HG02610 (cell line): Measurements from ENCODE around the gene TPR.
A peak's percentile ranks its signal among the peaks of the same experiment; 100 is the strongest.
"Not testable (repeated sequence)": the region's sequence is repeated elsewhere in the genome, so short reads cannot be mapped to it uniquely, and the experiment has no call there.

ENCODE experiments used
- ATAC-seq: cut with Tn5 transposase; IDR thresholded peaks from one replicate; pipeline ENCODE4 v1.9.1; 2021; ENCODE audit warnings: mild to moderate bottlenecking, moderate library complexity; ENCODE audit not compliant: unreplicated experiment

TPR gene

GRCh38 chr1:186375152-186375928, at the start of gene TPR, which contains the start of gene ODR4:
TSS of gene TPR (minus strand) at chr1:186375253. CDS start at chr1:186375028, 225 bp downstream.
TSS of gene ODR4 (plus strand) at chr1:186375838. CDS start at chr1:186379786, 3,948 bp downstream.
- ATAC-seq, result peak; percentile 87

- ATAC-seq, result no peak
Observed at GRCh38 chr1:186424539-186424938, 49.5 kb upstream of the TPR start.

DNA sequence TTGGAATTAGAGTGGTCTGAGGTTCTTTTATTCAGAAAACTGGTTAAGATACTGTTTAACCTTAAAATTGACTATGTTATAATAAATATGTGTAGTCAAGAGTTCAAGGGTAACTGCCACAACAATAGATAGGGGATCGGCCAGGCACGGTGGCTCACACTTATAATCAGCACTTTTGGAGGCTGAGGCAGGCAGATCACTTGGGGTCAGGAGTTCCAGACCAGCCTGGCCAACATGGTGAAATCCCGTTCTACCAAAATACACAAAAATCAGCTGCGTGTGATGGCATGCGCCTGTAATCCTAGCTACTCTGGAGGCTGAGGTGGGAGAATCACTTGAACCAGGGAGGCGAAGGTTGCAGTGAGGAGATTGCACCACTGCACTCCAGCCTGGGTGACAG, 46.4 kb upstream of the TPR start:
- ATAC-seq, result no peak

GRCh38 chr1:186420923-186421322, 45.9 kb upstream of the TPR start:
- ATAC-seq, result peak; percentile 66

- no peak for ATAC-seq
Observed at GRCh38 chr1:186420311-186420710, 45.3 kb upstream of the TPR start.

GRCh38 chr1:186418503-186418902, 43.5 kb upstream of the TPR start:
- no peak for ATAC-seq

DNA sequence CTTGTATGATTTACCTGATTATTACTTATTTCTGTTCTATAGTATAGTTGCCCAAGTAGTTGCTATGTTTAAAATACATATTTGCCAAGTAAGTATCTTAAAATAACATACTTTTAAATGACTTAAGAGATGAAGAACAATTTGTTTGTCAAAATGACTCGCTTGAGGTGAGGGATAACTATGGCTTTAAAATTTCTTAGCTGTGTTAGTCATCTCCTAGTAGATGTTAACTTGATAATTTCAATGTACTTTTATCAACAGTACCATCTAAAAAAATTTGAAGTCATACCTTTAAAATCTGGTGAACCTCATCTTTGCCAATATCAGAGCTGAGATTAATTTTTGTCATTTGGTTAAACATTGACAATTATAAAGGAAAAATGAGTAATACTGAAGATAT, 38.3 kb upstream of the TPR start:
- no peak for ATAC-seq

DNA sequence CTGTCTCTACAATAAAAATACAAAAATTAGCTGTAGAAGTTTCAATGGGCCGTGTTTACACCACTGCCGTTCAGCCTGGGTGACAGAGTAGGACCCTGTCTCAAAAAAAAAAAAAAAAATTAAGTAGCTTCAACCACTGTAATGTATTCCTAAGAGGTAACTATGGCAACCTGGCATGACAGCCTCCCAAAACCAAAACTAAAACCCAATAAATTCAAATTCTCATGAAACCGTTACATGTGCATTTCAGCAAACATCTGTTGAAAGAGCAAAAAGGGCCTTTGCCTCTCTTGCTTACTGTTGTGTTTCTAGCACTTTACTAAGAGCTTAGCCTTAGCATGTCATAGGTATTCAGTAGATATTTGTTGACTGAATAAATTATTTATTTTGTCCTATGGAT, 34.0 kb upstream of the TPR start:
- peak; percentile 61 for ATAC-seq

- ATAC-seq, result peak; percentile 45
Observed at GRCh38 chr1:186404454-186405051, 29.5 kb upstream of the TPR start.

DNA sequence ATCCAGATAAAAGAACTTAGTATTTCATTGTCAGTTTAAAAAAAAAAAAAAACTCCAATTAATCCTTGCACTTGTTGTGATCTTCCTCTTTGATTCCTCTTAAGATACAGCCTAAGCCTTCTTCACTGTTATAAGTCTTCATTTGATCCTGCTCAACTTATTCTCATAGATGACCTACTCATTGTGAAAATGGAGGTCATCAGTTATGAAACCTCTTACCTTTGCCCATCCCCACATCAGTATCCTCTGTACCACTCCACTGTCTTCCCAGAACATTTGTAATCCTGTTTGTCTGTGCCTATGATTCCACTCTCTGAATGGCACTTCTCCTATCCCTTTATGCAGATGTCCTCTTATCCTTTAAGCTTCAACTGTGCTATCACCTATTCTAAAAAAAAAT, 28.6 kb upstream of the TPR start:
- no peak for ATAC-seq

- ATAC-seq, result not testable (repeated sequence)
Observed at GRCh38 chr1:186401446-186401845, 26.4 kb upstream of the TPR start.

DNA sequence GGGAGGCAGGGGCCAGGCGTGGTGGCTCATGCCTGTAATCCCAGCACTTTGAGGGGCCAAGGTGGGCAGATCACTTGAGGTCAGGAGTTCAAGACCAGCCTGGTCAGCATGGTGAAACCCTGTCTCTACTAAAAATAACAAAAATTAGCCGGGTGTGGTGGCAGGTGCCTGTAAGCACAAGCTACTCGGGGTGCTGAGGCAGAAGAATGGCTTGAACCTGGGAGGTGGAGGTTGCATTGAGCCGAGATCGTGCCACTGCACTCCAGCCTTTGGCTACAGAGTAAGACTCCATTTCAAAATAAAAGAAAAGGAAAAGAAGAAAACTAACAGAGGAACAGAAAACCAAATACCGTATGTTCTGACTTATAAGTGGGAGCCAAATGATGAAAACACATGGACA, 17.7 kb upstream of the TPR start:
- ATAC-seq, result not testable (repeated sequence)

DNA sequence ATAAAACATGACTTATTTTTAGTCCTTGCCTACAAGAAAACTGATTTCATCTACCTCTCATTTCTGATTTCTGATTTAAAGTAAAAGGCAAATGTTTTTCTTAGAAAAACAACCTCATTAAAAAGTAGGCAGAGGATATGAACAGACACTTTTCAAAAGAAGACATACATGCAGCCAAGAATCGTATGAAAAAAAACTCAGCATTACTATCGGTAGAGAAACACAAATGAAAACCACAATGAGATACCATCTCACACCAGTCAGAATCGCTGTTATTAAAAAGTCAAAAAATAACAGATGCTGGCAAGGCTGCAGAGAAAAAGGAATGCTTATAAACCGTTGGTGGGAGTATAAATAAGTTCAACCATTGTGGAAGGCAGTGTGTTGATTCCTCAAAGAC, 16.8 kb upstream of the TPR start:
- ATAC-seq, result no peak

DNA sequence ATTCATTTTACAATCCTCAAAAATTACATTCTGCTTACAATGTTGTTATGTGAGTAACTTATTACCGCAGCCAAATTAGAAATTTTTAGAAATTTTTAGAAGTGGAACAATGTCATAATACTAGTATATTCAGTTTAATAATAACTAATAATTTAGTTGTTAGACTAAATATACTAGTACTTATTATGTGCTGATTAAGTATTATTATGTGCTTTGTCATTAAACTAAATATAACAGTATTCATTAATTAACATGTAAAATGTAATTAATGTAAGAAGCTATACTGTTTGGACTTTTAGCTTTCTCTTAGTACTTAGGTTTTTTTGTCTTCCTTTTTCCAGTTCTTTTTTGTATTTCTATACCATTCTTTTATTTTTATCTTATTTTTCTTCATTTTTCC, 15.9 kb upstream of the TPR start:
- ATAC-seq, result no peak

DNA sequence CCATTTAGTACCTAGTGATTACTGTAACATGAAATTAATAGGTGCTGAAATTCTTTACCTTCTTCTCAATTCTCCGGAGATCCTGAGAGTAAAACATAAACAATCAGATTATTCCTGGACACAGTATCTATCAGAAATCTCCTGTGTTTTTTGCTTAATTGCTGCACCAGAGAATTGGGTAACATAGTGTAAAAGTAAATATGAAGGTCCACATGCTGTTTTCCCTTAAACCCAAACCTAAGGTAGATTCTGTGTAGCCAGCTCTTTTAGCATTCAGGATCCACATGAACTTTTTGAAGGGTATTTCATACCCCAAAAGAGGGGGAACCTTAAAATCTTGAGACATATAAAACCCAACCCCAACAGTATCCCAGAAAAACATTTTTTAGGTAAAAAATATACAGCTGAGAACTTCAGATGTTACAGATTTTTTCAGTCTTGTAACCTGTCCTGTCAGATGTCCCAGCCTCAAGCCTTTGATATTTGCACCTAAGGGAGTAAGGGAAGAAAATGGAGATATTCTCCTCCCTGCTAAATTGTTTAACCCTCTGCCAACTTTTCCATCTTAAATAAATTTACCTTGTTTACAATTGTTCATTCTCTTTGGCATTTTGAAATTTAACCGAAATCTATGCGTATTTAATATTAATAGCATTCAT, 11.8 kb upstream of the TPR start:
- no peak for ATAC-seq

- no peak for ATAC-seq
Observed at GRCh38 chr1:186375929-186376319, 871 bp upstream of the TPR start.

GRCh38 chr1:186374303-186375151, 526 bp downstream of the TPR start:
- peak; percentile 25 for ATAC-seq

GRCh38 chr1:186347837-186348691, 27.0 kb downstream of the TPR start:
- ATAC-seq, result not testable (repeated sequence)

DNA sequence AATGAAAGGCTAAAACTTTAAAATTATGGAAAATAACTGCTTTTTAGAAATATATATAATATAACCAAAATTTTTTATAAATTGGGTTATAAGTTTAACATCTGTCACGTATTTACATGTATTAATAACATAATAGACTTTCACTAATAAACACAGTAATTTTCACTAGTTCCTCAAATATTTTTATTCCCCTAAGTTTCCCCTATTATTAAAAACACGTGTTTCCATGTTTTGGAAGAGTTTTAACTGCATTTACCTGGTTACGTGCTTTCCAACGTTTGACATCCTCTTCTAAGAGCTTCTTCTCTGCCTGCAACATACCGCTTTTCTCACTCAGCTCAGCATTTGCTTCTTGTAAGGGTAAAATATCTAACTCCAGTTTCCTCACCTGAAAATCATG, 34.3 kb downstream of the TPR start:
- ATAC-seq, result no peak

DNA sequence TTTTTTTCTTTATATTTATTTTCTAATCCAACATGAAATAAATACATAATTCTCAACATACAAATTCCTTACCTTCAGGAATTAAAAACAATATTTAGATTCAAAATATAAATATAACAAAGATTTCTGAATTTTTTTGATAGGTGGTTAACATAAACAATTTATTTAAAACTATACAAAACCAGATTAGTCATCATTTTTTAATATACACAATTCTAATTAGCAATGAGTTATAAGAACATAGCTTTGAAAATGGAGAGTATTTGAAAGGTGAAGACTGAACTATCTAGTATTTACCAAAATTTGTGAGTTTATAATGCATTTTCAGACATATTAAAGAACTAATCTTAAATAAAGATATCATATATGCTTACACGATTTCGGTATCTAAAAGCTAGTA, 37.5 kb downstream of the TPR start:
- no peak for ATAC-seq
